Measurements from ENCODE around the gene PGAP3.

The PGAP3 gene

DNA sequence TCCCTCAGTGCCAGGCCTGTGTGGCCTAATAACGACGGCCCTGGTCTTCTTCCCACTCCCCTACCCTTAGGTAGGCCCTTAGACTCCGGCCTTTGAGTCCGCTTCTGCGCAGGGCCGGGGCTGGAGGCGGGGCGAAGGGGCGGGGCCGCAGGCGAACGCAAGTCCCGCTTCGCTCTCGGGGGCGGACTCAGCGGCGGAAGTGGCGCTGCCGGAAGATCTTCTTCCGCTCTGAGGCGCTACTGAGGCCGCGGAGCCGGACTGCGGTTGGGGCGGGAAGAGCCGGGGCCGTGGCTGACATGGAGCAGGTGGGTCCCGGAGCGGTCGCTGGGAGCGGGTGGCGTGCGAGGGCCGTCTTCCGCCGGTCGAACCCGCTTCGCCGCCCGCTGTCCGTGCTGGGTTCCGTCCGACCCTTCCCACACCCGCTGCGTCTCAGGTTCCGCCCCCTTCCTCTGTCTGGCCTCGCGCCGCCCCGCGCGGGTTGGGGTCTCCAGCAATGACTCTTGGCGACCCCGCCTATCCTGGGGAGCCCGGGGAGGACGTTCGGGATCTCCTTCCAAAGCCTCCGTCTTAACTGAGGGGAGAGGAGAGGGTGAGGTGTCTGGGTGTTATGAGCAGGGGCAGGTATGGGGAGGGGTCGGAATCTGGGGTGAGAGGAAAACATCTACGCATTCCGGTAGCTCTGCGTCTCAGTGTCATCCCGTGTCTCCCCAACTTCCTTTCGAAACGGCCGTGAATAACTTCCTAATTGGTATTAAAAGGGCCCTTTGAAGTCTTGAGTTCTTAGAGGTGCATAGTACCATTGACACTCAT, 50.7 kb downstream of the PGAP3 start, which contains the start of gene STARD3 (continued):
- TF ChIP-seq, protein P1, sequence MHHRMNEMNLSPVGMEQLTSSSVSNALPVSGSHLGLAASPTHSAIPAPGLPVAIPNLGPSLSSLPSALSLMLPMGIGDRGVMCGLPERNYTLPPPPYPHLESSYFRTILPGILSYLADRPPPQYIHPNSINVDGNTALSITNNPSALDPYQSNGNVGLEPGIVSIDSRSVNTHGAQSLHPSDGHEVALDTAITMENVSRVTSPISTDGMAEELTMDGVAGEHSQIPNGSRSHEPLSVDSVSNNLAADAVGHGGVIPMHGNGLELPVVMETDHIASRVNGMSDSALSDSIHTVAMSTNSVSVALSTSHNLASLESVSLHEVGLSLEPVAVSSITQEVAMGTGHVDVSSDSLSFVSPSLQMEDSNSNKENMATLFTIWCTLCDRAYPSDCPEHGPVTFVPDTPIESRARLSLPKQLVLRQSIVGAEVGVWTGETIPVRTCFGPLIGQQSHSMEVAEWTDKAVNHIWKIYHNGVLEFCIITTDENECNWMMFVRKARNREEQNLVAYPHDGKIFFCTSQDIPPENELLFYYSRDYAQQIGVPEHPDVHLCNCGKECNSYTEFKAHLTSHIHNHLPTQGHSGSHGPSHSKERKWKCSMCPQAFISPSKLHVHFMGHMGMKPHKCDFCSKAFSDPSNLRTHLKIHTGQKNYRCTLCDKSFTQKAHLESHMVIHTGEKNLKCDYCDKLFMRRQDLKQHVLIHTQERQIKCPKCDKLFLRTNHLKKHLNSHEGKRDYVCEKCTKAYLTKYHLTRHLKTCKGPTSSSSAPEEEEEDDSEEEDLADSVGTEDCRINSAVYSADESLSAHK (tag by site-specific recombination; IDR thresholded peaks at IDR 0.05), result peak; percentile 58; the same call in 1 of the 2 replicates
- no peak for TF ChIP-seq ZNF274 (IDR thresholded peaks at IDR 0.05; ENCODE audit: low read length)
- TF ChIP-seq ZNF274 (tag by site-specific recombination; IDR thresholded peaks at IDR 0.05; ENCODE audit: borderline replicate concordance), result no peak
- TF ChIP-seq, protein P2, sequence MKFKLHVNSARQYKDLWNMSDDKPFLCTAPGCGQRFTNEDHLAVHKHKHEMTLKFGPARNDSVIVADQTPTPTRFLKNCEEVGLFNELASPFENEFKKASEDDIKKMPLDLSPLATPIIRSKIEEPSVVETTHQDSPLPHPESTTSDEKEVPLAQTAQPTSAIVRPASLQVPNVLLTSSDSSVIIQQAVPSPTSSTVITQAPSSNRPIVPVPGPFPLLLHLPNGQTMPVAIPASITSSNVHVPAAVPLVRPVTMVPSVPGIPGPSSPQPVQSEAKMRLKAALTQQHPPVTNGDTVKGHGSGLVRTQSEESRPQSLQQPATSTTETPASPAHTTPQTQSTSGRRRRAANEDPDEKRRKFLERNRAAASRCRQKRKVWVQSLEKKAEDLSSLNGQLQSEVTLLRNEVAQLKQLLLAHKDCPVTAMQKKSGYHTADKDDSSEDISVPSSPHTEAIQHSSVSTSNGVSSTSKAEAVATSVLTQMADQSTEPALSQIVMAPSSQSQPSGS (tag by site-specific recombination; IDR thresholded peaks at IDR 0.05; ENCODE audit: low read depth), result no peak
- peak; percentile 79; the same call in 1 of the 2 replicates for TF ChIP-seq ZBTB20 (tag by site-specific recombination; IDR thresholded peaks at IDR 0.05)
- TF ChIP-seq, protein P3, sequence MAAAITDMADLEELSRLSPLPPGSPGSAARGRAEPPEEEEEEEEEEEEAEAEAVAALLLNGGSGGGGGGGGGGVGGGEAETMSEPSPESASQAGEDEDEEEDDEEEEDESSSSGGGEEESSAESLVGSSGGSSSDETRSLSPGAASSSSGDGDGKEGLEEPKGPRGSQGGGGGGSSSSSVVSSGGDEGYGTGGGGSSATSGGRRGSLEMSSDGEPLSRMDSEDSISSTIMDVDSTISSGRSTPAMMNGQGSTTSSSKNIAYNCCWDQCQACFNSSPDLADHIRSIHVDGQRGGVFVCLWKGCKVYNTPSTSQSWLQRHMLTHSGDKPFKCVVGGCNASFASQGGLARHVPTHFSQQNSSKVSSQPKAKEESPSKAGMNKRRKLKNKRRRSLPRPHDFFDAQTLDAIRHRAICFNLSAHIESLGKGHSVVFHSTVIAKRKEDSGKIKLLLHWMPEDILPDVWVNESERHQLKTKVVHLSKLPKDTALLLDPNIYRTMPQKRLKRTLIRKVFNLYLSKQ (tag by site-specific recombination; IDR thresholded peaks at IDR 0.05; ENCODE audit: borderline replicate concordance), result no peak
- TF ChIP-seq, protein P4, sequence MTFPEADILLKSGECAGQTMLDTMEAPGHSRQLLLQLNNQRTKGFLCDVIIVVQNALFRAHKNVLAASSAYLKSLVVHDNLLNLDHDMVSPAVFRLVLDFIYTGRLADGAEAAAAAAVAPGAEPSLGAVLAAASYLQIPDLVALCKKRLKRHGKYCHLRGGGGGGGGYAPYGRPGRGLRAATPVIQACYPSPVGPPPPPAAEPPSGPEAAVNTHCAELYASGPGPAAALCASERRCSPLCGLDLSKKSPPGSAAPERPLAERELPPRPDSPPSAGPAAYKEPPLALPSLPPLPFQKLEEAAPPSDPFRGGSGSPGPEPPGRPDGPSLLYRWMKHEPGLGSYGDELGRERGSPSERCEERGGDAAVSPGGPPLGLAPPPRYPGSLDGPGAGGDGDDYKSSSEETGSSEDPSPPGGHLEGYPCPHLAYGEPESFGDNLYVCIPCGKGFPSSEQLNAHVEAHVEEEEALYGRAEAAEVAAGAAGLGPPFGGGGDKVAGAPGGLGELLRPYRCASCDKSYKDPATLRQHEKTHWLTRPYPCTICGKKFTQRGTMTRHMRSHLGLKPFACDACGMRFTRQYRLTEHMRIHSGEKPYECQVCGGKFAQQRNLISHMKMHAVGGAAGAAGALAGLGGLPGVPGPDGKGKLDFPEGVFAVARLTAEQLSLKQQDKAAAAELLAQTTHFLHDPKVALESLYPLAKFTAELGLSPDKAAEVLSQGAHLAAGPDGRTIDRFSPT (tag by site-specific recombination; IDR thresholded peaks at IDR 0.05), result no peak
- TF ChIP-seq GLI2 (tag by site-specific recombination; IDR thresholded peaks at IDR 0.05; ENCODE audit: borderline replicate concordance, low read depth), result no peak
- TF ChIP-seq, protein P5, sequence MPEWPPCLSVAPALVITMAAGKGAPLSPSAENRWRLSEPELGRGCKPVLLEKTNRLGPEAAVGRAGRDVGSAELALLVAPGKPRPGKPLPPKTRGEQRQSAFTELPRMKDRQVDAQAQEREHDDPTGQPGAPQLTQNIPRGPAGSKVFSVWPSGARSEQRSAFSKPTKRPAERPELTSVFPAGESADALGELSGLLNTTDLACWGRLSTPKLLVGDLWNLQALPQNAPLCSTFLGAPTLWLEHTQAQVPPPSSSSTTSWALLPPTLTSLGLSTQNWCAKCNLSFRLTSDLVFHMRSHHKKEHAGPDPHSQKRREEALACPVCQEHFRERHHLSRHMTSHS (tag by site-specific recombination; IDR thresholded peaks at IDR 0.05), result no peak
- TF ChIP-seq ZNF416 (tag by site-specific recombination; IDR thresholded peaks at IDR 0.05), result no peak
- TF ChIP-seq REPIN1 (tag by site-specific recombination; IDR thresholded peaks at IDR 0.05; ENCODE audit: low read depth), result no peak; the same call in 1 of the 2 replicates
- no peak for TF ChIP-seq ZNF19 (tag by site-specific recombination; IDR thresholded peaks at IDR 0.05; ENCODE audit: low read depth)
- TF ChIP-seq ZNF76 (tag by site-specific recombination; IDR thresholded peaks at IDR 0.05; ENCODE audit: borderline replicate concordance, low read depth), result peak; percentile 77
- no peak for TF ChIP-seq MEIS1 (CRISPR knock-in tag; IDR thresholded peaks at IDR 0.05; ENCODE audit: borderline replicate concordance)
- TF ChIP-seq, protein P6, sequence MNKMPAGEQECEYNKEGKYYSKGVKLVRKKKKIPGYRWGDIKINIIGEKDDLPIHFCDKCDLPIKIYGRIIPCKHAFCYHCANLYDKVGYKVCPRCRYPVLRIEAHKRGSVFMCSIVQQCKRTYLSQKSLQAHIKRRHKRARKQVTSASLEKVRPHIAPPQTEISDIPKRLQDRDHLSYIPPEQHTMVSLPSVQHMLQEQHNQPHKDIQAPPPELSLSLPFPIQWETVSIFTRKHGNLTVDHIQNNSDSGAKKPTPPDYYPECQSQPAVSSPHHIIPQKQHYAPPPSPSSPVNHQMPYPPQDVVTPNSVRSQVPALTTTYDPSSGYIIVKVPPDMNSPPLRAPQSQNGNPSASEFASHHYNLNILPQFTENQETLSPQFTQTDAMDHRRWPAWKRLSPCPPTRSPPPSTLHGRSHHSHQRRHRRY (tag by site-specific recombination; IDR thresholded peaks at IDR 0.05), result no peak
- TF ChIP-seq, protein P7, sequence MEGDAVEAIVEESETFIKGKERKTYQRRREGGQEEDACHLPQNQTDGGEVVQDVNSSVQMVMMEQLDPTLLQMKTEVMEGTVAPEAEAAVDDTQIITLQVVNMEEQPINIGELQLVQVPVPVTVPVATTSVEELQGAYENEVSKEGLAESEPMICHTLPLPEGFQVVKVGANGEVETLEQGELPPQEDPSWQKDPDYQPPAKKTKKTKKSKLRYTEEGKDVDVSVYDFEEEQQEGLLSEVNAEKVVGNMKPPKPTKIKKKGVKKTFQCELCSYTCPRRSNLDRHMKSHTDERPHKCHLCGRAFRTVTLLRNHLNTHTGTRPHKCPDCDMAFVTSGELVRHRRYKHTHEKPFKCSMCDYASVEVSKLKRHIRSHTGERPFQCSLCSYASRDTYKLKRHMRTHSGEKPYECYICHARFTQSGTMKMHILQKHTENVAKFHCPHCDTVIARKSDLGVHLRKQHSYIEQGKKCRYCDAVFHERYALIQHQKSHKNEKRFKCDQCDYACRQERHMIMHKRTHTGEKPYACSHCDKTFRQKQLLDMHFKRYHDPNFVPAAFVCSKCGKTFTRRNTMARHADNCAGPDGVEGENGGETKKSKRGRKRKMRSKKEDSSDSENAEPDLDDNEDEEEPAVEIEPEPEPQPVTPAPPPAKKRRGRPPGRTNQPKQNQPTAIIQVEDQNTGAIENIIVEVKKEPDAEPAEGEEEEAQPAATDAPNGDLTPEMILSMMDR (tag by site-specific recombination; IDR thresholded peaks at IDR 0.05), result peak; percentile 90
- peak; percentile 96 for TF ChIP-seq SP2 (tag by site-specific recombination; IDR thresholded peaks at IDR 0.05)
- TF ChIP-seq, protein P8, sequence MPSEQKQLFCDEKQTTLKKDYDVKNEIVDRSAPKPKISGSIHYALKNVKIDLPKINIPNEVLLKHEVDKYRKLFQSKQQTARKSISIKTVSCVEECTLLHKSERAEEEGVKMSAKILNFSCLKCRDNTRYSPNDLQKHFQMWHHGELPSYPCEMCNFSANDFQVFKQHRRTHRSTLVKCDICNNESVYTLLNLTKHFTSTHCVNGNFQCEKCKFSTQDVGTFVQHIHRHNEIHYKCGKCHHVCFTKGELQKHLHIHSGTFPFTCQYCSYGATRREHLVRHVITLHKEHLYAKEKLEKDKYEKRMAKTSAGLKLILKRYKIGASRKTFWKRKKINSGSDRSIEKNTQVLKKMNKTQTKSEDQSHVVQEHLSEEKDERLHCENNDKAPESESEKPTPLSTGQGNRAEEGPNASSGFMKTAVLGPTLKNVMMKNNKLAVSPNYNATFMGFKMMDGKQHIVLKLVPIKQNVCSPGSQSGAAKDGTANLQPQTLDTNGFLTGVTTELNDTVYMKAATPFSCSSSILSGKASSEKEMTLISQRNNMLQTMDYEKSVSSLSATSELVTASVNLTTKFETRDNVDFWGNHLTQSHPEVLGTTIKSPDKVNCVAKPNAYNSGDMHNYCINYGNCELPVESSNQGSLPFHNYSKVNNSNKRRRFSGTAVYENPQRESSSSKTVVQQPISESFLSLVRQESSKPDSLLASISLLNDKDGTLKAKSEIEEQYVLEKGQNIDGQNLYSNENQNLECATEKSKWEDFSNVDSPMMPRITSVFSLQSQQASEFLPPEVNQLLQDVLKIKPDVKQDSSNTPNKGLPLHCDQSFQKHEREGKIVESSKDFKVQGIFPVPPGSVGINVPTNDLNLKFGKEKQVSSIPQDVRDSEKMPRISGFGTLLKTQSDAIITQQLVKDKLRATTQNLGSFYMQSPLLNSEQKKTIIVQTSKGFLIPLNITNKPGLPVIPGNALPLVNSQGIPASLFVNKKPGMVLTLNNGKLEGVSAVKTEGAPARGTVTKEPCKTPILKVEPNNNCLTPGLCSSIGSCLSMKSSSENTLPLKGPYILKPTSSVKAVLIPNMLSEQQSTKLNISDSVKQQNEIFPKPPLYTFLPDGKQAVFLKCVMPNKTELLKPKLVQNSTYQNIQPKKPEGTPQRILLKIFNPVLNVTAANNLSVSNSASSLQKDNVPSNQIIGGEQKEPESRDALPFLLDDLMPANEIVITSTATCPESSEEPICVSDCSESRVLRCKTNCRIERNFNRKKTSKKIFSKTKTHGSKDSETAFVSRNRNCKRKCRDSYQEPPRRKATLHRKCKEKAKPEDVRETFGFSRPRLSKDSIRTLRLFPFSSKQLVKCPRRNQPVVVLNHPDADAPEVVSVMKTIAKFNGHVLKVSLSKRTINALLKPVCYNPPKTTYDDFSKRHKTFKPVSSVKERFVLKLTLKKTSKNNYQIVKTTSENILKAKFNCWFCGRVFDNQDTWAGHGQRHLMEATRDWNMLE (tag by site-specific recombination; conservative IDR thresholded peaks at IDR 0.05; ENCODE audit: low read depth), result 0 out of 2 replicates have a peak, but pooled peaks have one; percentile 41
- peak; percentile 80; the same call in 1 of the 2 replicates for TF ChIP-seq ZNF221 (tag by site-specific recombination; IDR thresholded peaks at IDR 0.05; ENCODE audit: borderline replicate concordance)
- TF ChIP-seq OVOL3 (tag by site-specific recombination; IDR thresholded peaks at IDR 0.05), result no peak; the same call in 1 of the 2 replicates

Data from HEK293 (cell line).